ENCODE data around the gene MYH6. TPM values are rescaled to one million over a fixed set of nuclear protein-coding genes. Genes with fewer than 3 reads are reported as not detected.

The MYH6 gene
- polyA plus RNA-seq, 1 donor: 0.13 TPM

DNA sequence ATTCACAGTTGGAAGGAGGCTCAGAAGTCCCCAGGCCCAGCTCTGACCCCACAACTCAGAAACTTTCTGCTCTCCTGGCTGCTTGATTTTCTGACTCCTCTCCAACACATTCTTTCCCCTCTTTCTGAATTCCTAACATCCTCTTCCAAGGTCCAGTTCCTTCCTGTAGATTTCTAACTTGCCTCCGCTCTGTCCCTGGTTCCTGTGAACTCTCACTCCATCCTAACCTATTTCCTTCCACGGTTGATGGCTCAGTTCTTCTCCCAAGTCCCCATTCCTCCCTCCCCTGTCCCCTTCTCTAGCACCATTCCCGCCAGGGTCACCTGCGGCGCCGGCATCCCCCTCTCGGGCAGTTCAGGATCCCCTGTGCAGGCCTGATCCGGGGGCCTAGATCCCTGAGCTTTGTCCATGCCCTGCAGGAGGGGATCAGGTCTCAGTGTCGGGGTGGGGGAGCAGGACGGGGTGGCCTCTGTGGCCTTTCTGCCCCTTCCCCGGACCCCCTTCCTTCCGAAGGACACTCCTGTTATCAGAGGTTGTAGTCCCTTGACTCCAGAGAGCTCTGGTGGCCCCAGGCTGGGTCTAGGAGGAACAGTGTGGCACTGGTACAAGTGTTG, 49.4 kb downstream of the MYH6 start:
- no peak for DNase-seq

- no peak for DNase-seq
These were observed 50.0 kb downstream of the MYH6 start for GRCh38 chr14:23358042-23358441.

GRCh38 chr14:23357261-23357660, 50.8 kb downstream of the MYH6 start:
- no peak for DNase-seq

GRCh38 chr14:23356662-23357061, 51.4 kb downstream of the MYH6 start:
- no peak for DNase-seq

GRCh38 chr14:23355871-23356435, 52.1 kb downstream of the MYH6 start:
- DNase-seq: no peak

DNA sequence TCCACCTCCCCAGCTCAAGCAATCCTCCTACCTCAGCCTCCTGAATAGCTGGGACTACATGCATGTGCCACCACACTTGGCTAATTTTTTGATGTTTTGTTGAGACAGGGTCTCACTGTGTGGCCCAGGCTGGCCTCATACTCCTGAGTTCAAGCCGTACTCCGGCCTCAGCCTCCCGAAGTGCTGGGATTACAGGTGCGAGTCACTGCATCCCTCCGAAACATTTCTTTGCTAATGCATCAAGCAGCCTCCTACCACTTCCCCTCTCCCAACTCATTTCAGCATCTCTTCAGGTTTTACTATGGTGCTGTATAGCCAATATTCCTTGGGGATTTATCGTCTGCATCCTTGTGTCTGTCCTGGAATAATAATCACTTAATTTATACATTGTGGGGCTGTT, 53.1 kb downstream of the MYH6 start:
- DNase-seq: no peak

GRCh38 chr14:23353433-23353780, 54.7 kb downstream of the MYH6 start:
- DNase-seq: no peak

GRCh38 chr14:23352506-23353432, 55.3 kb downstream of the MYH6 start, which contains the start of gene SLC22A17:
TSS of gene SLC22A17 (minus strand) at chr14:23352887.
- peak; percentile 90 for DNase-seq

GRCh38 chr14:23351681-23352505, 56.2 kb downstream of the MYH6 start:
- peak; percentile 21 for DNase-seq

GRCh38 chr14:23349156-23349845, 58.8 kb downstream of the MYH6 start:
- no peak for DNase-seq

DNA sequence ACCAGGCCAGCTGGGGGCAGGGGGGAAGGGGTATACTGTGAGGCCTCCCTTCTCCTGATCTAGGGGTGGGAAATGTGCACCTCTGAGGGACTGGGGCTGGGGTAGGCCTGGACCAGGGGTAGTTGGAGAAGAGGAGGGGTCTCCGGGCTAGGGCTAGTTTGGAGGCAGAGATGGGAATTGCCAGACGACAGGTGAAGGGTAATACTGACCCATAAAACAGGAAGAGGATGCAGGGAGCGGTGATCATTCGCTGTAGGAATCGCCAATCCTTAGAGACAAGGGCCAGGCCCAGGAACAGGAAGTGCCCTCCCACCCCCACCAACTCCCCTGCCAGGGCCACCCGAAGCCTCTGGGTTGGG, 59.8 kb downstream of the MYH6 start:
- DNase-seq: no peak

DNA sequence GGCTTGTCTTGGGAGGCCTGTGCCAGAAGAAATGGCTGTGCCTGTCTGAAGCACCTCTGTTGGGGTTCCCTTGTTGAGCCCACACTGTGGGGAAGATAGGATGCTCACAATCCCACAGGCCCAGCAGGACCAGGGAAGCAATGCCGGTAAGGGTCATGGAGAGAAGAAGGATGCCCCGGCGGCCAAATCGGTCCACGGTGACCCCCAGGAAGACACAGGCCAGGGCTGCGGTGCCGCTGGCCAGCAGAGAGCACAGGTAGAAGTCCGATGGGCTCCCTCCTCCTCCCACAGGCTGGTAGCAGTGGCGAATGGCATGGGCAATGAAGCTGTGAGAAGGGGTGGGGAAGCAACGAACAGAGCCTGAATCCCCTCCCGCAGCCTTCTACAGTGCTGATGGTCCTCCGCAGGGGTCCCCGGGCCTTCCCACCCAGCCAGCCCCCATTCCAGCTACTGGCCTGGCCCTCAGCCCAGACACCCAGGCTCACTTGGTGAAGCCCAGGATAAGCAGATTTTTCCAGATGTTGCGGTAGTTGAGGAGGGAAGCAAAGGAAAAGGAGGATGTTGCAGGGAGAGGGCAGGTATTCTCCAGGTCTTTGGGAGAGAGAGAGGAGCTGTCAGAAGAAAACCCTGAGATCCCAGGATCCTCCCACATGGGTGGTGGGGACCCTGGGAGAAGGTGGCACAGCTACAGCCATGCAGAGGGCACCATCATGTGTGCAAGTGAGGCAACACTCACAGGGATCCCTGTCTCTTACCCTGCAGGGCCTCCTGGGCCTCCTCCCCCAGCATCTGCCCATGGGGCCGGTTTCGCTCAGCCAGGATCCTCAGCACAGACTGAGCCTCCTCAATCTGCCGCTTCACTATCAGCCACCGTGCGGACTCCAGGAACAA, 60.4 kb downstream of the MYH6 start:
- DNase-seq: no peak

DNA sequence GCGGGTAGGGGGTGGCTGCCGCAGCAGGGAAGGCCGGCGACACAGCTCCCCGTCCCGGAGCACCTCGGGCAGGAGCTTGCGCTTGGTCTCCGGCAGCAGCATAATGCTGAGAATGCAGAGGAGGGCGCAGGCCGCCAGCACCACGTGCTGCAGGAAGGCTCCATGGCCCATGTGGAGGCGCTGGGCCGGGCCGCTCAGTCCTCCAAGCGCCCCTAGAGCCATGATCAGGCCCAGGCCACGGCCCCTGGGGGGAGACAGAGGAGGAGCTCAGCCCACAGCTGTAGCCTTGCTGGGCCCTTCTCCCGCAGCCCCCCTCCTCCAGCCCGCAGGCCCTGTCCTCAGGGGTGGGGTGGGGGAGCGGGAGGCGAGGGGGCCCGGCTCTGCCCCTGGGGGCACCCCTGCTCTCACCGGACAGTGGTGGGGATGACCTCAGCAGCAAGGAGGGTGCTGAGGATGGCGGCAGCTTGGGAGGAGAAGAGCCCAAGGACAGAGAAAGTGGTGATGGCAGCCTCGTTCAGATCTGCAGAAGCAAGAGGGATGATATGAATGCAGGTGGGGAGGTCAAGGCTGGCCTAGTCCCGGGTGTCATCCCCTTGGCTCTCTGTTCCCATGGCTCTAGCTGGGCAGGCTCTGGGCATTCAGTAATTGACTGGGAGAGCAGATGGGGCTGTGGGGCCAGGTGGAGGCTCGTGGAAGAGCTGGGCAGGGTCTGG, 61.2 kb downstream of the MYH6 start:
- no peak for DNase-seq

GRCh38 chr14:23345987-23346692, 61.9 kb downstream of the MYH6 start:
- DNase-seq: no peak

- DNase-seq: no peak
These were observed 63.6 kb downstream of the MYH6 start for GRCh38 chr14:23344481-23344880.

DNA sequence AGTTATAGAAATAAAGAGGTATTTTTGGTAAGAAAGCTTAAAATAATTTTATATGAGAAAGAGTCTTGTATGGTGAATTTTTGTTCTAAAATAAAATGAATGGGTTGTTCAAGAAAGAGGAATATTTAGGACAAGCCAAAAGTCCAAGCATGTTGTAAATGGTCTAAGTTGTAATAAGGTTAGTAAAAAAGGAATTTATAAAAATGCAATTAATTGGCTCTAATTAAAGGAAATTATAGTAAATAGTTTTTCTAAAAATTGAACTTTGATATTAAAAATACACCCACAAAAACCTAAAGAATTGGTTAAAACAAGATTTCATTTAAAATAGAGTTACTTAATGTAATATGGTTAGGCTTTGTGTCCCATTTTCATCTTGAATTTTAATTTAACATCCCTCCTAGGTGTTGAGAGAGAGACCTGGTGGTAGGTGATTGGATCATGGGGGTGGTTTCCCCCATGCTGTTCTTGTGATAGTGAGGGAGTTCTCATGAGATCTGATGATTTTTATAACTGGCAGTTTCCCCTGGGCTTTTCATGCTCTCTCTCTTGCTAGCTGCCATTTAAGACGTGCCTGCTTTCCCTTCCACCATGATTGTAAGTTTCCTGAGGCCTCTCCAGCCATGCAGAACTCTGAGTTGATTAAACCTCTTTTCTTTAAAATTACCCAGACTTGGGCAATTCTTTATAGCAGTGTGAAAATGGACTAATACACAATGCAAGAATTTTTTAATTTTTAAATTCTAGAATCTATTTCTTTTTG, 68.4 kb downstream of the MYH6 start:
- no peak for DNase-seq

DNA sequence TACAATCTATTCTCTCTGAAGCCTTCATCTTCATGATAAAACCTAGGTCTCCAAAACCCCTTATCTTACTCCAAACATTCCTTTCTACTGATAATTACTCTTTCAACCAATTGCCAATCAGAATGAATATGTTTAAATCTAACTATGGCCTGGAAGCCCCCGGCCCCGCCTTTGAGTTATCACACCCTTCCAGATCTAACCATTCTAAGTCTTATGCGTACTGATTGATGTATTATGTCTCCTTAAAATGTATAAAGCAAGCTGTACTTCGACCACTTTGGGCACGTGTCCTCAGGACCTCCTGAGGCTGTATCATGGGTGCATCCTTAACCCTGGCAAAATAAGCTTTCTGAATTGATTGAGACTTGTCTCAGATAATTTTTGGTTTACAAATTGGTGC, 72.5 kb downstream of the MYH6 start:
- DNase-seq: no peak

All from left kidney (tissue), 2 donors.